Stimulated activated CD8-positive, alpha-beta memory T cell treated with anti-CD3 and anti-CD28 coated beads, Interleukin-15, amount 100 ng/mL, for 1 hour (primary cell): ENCODE results near the gene GRHPR.
"Not testable (repeated sequence)": the region's sequence is repeated elsewhere in the genome, so short reads cannot be mapped to it uniquely, and the experiment has no call there.

Experiments used
- DNase-seq: peaks from one replicate; pipeline ENCODE4 v3.0.0-alpha.2; 2020; ENCODE audit warnings: low read depth

The GRHPR gene

GRCh38 chr9:37422289-37423104, at the start of gene GRHPR:
GRHPR (plus strand) TSS chr9:37422696; CDS start chr9:37422751, 55 bp downstream.
- peak; percentile 76 for DNase-seq

DNA sequence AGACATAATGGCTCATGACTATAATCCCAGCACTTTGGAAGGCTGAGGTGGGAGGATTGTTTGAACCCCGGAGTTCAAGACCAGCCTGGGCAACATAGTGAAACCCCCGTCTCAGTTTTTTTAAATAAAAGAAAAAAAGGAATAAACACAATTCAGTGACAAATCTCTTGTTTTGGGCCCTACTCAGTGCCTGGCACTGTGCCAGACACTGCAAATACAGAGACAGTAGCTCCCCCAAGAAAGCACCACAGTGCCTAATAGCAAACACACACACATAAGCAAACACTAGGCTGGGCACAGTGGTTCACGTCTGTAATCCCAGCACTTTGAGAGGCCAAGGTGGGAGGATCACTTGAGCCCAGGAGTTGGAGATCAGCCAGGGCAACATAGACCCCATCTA, 49.7 kb upstream of the GRHPR start:
- no peak for DNase-seq

DNA sequence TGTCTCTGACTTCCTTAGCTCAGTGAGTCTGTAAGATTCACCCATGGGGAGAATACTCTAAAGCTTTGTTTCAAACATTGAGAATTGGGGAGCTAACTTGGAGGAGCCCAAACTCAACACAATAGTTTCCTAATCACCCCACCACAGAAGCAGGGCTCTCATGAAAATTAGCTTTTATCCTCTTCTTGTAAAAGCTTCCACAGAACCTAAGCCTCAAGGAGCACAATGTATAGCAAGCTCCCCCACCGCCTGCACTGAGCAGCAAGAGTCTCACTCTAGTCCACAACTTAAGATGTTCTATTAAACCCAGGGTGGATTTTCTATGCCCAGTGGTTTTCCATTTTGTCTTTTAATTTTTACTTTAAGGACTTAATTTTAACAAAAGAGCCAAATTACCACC, 48.9 kb upstream of the GRHPR start:
- no peak for DNase-seq

GRCh38 chr9:37374892-37375291, 47.6 kb upstream of the GRHPR start:
- no peak for DNase-seq

- no peak for DNase-seq
These were observed 44.5 kb upstream of the GRHPR start for GRCh38 chr9:37377688-37378612.

- DNase-seq, result no peak
These were observed 43.9 kb upstream of the GRHPR start for GRCh38 chr9:37378613-37379004.

DNA sequence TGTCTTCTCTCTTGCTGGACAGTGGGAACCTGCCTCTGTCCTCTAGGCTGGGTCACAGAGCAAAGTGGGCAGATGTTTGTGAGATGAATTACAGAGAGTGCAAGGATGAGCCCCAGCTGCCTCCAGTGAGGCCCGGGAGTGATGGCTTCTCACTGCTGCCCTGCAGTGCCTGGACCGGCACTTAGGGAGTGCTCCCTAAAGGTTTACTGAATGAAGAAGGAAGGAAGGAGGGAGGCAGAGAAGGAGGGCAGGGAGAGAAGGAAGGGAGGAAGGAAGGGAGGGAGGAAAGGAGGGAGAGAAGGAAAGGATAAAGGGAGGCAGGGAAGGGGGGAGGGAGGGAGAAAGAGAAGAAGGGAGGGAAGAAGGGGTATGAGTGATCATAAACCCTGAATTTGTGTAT, 42.7 kb upstream of the GRHPR start:
- no peak for DNase-seq

GRCh38 chr9:37380570-37380969, 41.9 kb upstream of the GRHPR start:
- DNase-seq, result no peak

GRCh38 chr9:37381094-37381741, 41.3 kb upstream of the GRHPR start:
- DNase-seq, result no peak

DNA sequence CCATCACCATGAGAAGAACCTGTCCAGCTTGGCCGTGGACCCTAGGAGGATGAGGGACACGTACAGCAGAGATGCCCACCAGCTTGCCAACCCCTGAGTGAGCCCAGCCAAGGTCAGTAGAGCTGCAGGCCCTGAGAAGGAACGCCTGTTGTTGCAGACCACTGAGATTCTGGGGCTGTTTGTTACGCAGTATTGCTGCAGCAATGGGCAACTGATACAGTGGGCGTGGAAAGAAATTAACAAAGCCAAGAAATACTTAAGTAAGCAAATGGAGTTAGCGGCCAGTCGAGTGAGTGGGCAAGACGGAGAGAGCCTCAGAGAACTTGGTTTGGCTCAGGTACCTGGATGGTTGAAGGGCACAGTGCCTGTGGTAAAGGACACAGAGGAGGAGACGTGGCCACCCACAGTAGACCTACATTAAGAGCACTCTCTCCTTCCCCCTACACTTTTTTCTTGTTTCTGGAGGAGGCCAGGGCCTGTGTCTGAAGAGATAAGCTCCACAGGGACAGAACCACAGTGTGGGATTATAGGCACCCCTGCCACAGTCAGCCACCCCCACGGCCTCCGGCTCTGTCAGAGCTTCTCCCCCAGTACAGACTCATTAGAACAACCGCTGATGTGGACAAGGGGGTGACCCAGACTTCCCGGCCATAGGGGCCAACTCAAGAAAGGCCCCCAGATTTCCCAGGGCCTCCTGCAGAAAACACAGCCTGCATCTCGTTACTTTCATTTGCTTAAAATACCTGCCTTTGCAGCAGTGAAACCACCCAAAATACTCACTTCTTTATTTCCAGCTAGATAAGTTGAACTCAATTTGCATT, 40.1 kb upstream of the GRHPR start:
- DNase-seq, result no peak

DNA sequence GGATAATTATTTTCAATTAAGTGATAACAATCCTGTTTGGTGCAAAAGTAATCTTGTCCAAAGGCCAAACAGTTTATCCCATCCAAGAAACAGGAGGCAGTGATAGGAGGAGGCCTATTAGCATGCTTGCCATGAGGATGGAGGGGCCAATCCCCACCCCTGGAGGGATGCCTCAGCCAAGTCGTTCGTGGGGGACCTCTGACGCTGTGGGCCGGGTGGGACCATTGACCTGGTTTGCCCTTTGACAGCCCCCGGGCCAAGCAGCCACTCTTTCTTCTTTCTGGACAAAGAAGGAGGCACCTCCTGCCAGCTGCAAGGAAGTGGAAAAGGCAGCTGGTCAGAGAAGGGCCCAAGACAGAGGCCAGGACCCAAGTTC, 39.5 kb upstream of the GRHPR start:
- no peak for DNase-seq

GRCh38 chr9:37383393-37383792, 39.1 kb upstream of the GRHPR start:
- DNase-seq, result no peak

GRCh38 chr9:37383876-37384746, 38.4 kb upstream of the GRHPR start:
- DNase-seq, result no peak

DNA sequence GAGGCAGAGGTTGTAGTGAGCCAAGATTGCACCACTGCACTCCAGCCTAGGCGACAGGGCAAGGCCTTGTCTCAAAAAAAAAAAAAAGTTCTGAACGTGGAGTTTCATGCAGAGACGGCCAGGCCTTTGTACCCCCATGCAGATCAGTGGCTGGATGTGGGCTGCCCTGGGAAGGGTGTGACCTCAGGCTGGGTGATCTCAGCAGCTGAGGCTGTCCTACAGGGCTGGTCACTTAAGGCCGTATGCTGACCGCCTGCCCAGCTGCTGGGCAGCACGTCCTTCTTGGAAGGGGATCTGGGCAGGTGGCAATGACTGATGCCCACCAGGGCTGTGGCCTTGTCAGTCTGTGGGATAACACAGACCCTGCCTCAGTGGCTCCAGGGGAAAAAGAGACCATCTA, 37.2 kb upstream of the GRHPR start:
- DNase-seq, result no peak

DNA sequence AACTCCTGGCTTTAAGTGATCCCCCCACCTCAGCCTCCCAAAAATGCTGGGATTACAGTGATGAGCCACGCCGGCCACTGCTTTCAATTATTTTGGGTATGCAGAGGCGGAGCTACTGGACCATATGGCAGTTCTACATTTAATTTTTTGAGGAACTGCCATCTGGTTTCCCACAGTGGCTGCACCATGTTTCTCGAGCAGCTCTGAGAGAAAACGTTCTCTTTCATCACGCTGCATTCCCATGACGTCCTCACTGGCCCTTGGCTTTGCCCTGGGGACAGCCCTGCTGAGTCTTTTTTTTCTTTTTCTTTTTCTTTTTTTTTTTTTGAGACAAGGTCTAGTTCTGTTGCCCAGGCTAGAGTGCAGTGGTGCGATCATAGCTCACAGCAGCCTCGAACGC, 35.5 kb upstream of the GRHPR start:
- DNase-seq, result no peak

DNA sequence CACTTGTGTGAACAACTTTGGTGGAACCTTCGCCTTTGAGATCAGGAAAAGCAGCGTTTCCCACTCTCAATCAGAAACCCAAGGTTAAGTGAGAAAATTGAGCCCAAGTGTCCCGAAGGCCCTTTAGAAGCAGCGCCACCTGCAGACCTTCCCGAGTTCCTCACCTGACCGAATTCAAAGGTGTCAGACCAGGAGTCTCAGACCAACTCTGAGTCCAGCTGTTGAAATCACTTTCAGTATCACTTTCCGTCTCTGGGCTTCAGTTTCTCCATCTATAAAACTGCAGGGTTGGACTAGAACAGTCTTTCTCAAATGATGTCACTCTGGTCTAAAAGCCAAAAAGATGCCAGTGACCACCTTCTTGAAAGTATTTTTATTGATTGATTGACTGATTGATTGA, 31.7 kb upstream of the GRHPR start:
- DNase-seq, result no peak

- DNase-seq, result no peak
These were observed 30.2 kb upstream of the GRHPR start for GRCh38 chr9:37392272-37392671.

GRCh38 chr9:37395229-37395628, 27.3 kb upstream of the GRHPR start:
- DNase-seq, result no peak

DNA sequence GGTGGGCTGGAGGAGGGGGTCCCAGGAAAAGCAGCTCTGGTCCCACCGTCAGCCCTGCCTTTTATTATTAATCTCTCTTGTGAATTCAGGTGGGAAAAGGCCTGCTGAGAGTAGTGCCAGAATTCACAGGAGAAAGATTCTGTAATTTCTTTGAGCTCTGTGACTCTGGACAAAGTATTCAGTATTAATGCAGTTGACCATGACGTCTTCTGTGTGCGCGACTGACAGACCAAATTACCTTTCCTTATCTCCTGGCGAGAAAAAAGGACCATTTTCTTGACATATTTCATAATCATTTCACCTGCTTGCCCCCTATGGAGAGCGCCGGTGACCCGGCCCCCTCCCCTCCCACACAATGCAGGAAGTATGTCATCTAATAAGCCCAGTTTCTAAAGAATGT, 26.8 kb upstream of the GRHPR start:
- no peak for DNase-seq

GRCh38 chr9:37397948-37398347, 24.5 kb upstream of the GRHPR start:
- not testable (repeated sequence) for DNase-seq
